ENCODE results near the gene CARTPT. TPM values are rescaled to one million over a fixed set of nuclear protein-coding genes. Genes with fewer than 3 reads are reported as not detected.
A peak's percentile ranks its signal among the peaks of the same experiment; 100 is the strongest.

Gene CARTPT
- total RNA-seq, 2 experiments from 2014 or later = not detected

- no peak overlapping the region for H3K4me3 Mint-ChIP-seq
- CTCF ChIA-PET = no interaction called here
- H3K27me3 Mint-ChIP-seq (ENCODE audit: low read depth) = peaks cover 2% of the 10 kb centered on the region
- H3K4me1 Mint-ChIP-seq (ENCODE audit: low read depth) = no peaks in the 10 kb centered on the region
- H3K27ac Mint-ChIP-seq = no peak overlapping the region
- H3K36me3 Mint-ChIP-seq (ENCODE audit: low read depth) = no peaks in the 10 kb centered on the region
- H3K9me3 Mint-ChIP-seq = no peaks in the 10 kb centered on the region
- DNase-seq = no peak
- intact Hi-C loops (cut with micrococcal nuclease) = no loop called here
These were observed 21.1 kb downstream of the CARTPT start for GRCh38 chr5:71740015-71740753.

- CTCF ChIA-PET = no interaction called here
- intact Hi-C loops (cut with micrococcal nuclease) = no loop called here
- no peak for DNase-seq
- Mint-ChIP-seq H3K36me3 (ENCODE audit: low read depth) (no peaks in the 10 kb centered on the region), H3K27me3 (ENCODE audit: low read depth) (peaks cover 6% of the 10 kb centered on the region), H3K4me1 (ENCODE audit: low read depth) (no peaks in the 10 kb centered on the region), H3K4me3 (no peak overlapping the region), H3K27ac (no peak overlapping the region), H3K9me3 (no peaks in the 10 kb centered on the region)
These were observed 24.1 kb downstream of the CARTPT start for GRCh38 chr5:71743155-71743554.

DNA sequence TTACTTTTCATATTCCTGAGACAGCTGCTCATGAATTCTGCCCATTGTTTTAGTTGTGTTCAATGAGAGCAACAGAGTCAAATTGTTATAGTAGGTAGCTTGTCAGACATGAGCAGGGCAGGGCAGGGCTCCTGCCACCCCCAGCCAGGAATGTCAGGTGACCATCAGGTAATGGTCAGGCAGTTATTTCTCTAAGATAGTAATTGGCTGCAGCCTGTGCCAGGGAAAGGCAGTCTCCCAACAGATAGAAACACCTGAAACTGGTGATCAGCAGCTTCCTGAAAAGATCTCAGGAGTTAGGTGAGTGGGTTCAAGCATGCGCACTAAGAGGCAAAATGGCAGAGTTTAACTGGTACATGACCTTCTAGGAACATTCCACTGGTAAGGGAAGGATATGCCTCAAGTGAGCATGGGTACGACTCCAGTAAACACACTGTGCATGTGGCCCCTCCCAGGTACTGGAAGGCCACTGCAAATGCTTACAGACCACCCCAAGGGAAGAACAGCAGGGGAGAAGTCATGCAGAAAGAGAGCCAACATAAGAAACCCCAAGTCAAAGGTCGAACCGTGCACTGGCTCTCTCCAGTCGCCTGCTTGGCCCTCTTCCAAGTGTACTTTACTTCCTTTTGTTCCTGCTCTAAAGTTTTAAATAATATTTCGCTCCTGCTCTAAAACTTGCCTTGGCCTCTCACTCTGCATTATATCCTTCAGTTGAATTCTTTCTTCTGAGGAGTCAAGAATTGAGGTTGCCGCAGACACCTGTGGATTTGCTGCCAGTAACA is 25.1 kb downstream of the CARTPT start:
- Mint-ChIP-seq H3K27me3 (ENCODE audit: low read depth) (peaks cover 4% of the 10 kb centered on the region), H3K36me3 (ENCODE audit: low read depth) (no peaks in the 10 kb centered on the region), H3K27ac (no peak overlapping the region), H3K9me3 (no peaks in the 10 kb centered on the region), H3K4me1 (ENCODE audit: low read depth) (no peaks in the 10 kb centered on the region), H3K4me3 (no peak overlapping the region)
- intact Hi-C loops (cut with micrococcal nuclease) = no loop called here
- no peak for DNase-seq
- CTCF ChIA-PET = interaction anchor here (0.7 kb wide), 1 partner anchor 44 kb away, joined by 7 read pairs; no protein-coding TSS in a partner anchor

GRCh38 chr5:71747182-71747581 is 28.1 kb downstream of the CARTPT start:
- intact Hi-C loops (cut with micrococcal nuclease) = no loop called here

DNA sequence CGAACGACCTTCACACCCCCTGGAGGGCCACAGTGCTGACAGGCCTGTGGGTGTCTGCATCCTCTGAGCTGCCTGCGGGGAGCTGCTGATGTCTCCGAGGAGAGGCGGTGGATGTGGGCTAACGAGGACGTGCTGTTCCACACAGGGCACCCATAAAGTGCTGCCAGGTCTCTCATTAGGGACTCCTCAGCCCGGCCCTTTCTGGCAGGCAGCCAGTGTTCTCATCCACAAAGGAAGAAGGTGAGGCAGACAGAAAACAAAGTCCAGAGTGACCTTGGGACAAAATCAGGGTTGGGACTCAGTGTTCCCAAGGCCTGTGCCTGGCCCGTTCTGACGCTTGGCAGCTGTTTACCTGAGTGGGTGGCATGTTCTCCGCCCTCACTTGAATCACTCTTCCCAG is 29.3 kb downstream of the CARTPT start:
- no peaks in the 10 kb centered on the region for H3K4me1 Mint-ChIP-seq (ENCODE audit: low read depth)
- H3K36me3 Mint-ChIP-seq (ENCODE audit: low read depth) = no peaks in the 10 kb centered on the region
- H3K27ac Mint-ChIP-seq = no peak overlapping the region
- intact Hi-C loops (cut with micrococcal nuclease) = no loop called here
- peaks cover 8% of the 10 kb centered on the region for H3K27me3 Mint-ChIP-seq (ENCODE audit: low read depth)
- H3K9me3 Mint-ChIP-seq = no peaks in the 10 kb centered on the region
- DNase-seq = no peak
- CTCF ChIA-PET = no interaction called here
- no peak overlapping the region for H3K4me3 Mint-ChIP-seq

More at GRCh38 chr5:71747182-71747581, 28.1 kb downstream of the CARTPT start:
- CTCF ChIA-PET = no interaction called here
- DNase-seq = no peak
- Mint-ChIP-seq H3K4me3 (no peak overlapping the region), H3K36me3 (ENCODE audit: low read depth) (no peaks in the 10 kb centered on the region), H3K27me3 (ENCODE audit: low read depth) (peaks cover 8% of the 10 kb centered on the region), H3K4me1 (ENCODE audit: low read depth) (no peaks in the 10 kb centered on the region), H3K9me3 (no peaks in the 10 kb centered on the region), H3K27ac (no peak overlapping the region)

- intact Hi-C loops (cut with micrococcal nuclease) = no loop called here
- CTCF ChIA-PET = no interaction called here
- H3K4me3 Mint-ChIP-seq = no peak overlapping the region
These were observed 32.3 kb downstream of the CARTPT start for GRCh38 chr5:71751422-71751821.

DNA sequence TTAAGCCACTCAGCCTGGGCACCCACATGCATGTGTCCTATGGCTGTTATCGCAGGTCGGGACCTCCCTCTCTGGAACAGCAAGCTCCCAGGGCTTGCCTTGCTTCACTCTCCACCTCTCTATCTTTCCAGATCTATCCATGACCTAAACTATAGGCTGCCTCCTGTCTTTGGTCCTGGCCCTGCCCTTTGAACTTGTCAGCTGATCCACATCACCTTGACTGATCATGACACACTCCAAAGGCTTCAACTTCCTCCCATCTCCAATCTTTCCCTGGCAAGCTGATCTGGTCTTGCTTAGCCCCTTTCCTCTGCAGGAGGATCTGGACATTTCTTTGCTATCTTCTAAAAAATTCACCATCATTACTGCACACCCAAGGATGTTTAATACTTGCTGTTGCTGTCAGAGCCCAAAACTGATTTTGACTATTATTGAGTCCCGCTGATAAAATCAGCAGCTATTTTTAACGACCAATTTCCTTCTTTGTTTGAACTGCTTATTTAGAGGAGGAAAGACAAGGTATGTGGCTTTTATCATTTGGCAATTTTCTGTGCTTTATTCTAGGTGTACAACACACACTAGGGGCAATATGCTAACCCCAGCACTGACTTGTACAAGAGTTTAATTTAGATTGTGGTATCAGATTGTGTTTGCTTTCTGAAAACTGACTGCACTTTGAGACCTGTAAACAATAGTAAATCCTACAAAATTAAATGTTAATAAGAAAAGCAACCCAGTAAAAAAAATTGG is 33.5 kb downstream of the CARTPT start:
- no peak for DNase-seq
- Mint-ChIP-seq H3K9me3 (no peaks in the 10 kb centered on the region), H3K27ac (no peak overlapping the region), H3K36me3 (ENCODE audit: low read depth) (no peaks in the 10 kb centered on the region), H3K27me3 (ENCODE audit: low read depth) (peaks cover 5% of the 10 kb centered on the region), H3K4me3 (no peak overlapping the region), H3K4me1 (ENCODE audit: low read depth) (peaks cover 3% of the 10 kb centered on the region)
- intact Hi-C loops (cut with micrococcal nuclease) = no loop called here
- CTCF ChIA-PET = no interaction called here

More at GRCh38 chr5:71751422-71751821, 32.3 kb downstream of the CARTPT start:
- Mint-ChIP-seq H3K27me3 (ENCODE audit: low read depth) (peaks cover 5% of the 10 kb centered on the region), H3K9me3 (no peaks in the 10 kb centered on the region), H3K36me3 (ENCODE audit: low read depth) (no peaks in the 10 kb centered on the region), H3K4me1 (ENCODE audit: low read depth) (no peaks in the 10 kb centered on the region), H3K27ac (no peak overlapping the region)
- DNase-seq = no peak

DNA sequence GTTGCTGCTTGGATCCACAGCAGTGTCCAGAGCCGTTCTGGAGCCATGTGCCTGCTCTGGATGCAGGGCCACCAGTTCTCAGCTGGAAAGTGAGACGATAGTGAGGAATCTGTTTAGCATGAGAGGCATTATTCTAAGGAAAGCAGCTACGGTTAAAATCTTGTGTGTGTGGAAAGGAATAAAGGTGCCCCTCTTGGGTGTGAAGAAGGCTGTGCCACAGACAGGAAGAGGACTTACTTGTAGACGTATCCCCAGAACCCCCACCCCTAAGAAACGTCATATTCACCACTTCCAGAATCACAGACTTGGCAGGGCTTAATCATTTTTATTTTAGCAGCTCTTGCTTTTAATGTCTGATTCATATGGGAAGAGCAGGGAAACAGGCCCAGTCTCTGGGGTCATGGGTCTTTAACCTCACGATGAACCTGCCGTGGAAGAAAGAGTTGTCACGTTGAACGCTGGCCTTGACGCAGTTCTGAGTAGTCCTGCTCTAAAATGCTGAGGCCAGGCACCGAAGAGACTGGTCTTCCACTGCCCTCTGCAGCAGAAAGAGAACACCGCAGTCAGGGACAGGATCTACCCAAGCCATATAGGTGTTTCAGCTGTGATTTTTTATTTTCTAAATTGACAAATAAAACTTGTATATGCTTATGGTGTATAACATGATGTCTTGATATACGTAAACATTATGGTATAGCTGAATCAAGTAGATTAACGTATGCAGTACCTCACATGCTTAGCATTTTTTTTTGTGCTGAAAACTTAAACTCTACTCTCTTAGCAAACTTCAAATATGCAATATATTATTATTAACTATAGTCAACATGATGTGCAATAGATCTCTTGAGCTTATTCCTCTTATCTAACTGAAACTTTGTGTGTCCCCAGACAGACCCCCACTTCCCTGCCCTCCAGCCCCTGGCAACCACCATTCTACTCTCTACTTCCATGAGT is 38.8 kb downstream of the CARTPT start:
- peak; percentile 75 for DNase-seq
- H3K27me3 Mint-ChIP-seq (ENCODE audit: low read depth) = peaks cover 3% of the 10 kb centered on the region
- intact Hi-C loops (cut with micrococcal nuclease) = loop anchor here (1.0 to 5.0 kb wide), 5 partner anchors 157 to 301 kb away; partner anchors contain the start of genes BDP1 and MCCC2
- no peaks in the 10 kb centered on the region for H3K36me3 Mint-ChIP-seq (ENCODE audit: low read depth)
- CTCF ChIA-PET = interaction anchor here (0.6 to 1.7 kb wide), 7 partner anchors 9 to 289 kb away, joined by 3 to 9 read pairs (median 3); no protein-coding TSS in a partner anchor
- no peak overlapping the region for H3K4me3 Mint-ChIP-seq
- no peaks in the 10 kb centered on the region for H3K9me3 Mint-ChIP-seq
- peaks cover 6% of the 10 kb centered on the region for H3K4me1 Mint-ChIP-seq (ENCODE audit: low read depth)
- H3K27ac Mint-ChIP-seq = no peak overlapping the region

GRCh38 chr5:71762826-71763225 is 43.8 kb downstream of the CARTPT start:
- peaks cover 3% of the 10 kb centered on the region for H3K27me3 Mint-ChIP-seq (ENCODE audit: low read depth)
- CTCF ChIA-PET = no interaction called here
- no peak for DNase-seq
- H3K36me3 Mint-ChIP-seq (ENCODE audit: low read depth) = no peaks in the 10 kb centered on the region
- H3K9me3 Mint-ChIP-seq = no peaks in the 10 kb centered on the region
- intact Hi-C loops (cut with micrococcal nuclease) = no loop called here
- H3K4me1 Mint-ChIP-seq (ENCODE audit: low read depth) = peaks cover 1% of the 10 kb centered on the region
- H3K27ac Mint-ChIP-seq = no peak overlapping the region
- no peak overlapping the region for H3K4me3 Mint-ChIP-seq

GRCh38 chr5:71767661-71768060 is 48.6 kb downstream of the CARTPT start:
- no peaks in the 10 kb centered on the region for H3K36me3 Mint-ChIP-seq (ENCODE audit: low read depth)
- H3K9me3 Mint-ChIP-seq = no peaks in the 10 kb centered on the region
- peaks cover 4% of the 10 kb centered on the region for H3K27me3 Mint-ChIP-seq (ENCODE audit: low read depth)
- no peak overlapping the region for H3K27ac Mint-ChIP-seq
- CTCF ChIA-PET = no interaction called here
- intact Hi-C loops (cut with micrococcal nuclease) = no loop called here
- H3K4me1 Mint-ChIP-seq (ENCODE audit: low read depth) = peaks cover 3% of the 10 kb centered on the region
- DNase-seq = no peak
- H3K4me3 Mint-ChIP-seq = no peak overlapping the region

GRCh38 chr5:71769287-71769686 is 50.2 kb downstream of the CARTPT start:
- H3K9me3 Mint-ChIP-seq = no peaks in the 10 kb centered on the region
- peaks cover 3% of the 10 kb centered on the region for H3K4me1 Mint-ChIP-seq (ENCODE audit: low read depth)
- intact Hi-C loops (cut with micrococcal nuclease) = no loop called here
- CTCF ChIA-PET = interaction anchor here (1.1 to 1.5 kb wide), 2 partner anchors 11 to 13 kb away, joined by 3 to 4 read pairs; no protein-coding TSS in a partner anchor
- no peaks in the 10 kb centered on the region for H3K36me3 Mint-ChIP-seq (ENCODE audit: low read depth)
- H3K27me3 Mint-ChIP-seq (ENCODE audit: low read depth) = peaks cover 11% of the 10 kb centered on the region
- no peak overlapping the region for H3K27ac Mint-ChIP-seq
- no peak overlapping the region for H3K4me3 Mint-ChIP-seq
- DNase-seq = no peak
